Measurements from ENCODE around the gene FAM222B.

Gene FAM222B

DNA sequence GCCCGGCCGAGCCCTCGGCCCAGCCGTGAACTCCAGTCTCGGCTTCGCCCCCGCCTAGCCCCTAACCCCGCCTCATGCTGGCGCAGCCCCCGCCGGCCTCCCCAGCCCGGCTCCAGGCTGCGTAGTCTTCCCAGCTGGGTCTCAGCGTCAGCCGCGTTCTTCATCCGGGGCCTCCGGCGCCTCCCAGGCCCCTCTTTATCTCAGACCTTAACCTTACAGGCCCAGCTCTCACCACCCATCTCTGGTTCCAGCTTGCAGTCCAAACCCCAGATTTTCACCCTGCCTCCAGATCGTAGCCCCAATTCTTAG is 130.9 kb downstream of the FAM222B start, which contains the start of gene PROCA1:
PROCA1 (minus strand) TSS at position 166 of the 309 bp plus-strand sequence. CDS start 228 bp downstream, outside the sequence.
- peak within 1 kb of the TSS; percentile 66 to 81 for H3K4me3 ChIP-seq (ENCODE audit: low read depth in 1 of 2, low read length in 2 of 2)
- peaks cover 0 to 18% of the 10 kb centered on the region in 2 donors for H3K36me3 ChIP-seq (ENCODE audit: control insufficient read depth in 1 of 2, insufficient read depth in 2 of 2, low read length in 2 of 2)
- no peaks in the 10 kb centered on the region for H3K27me3 ChIP-seq (ENCODE audit: low read depth, low read length)
- H3K4me1 ChIP-seq (ENCODE audit: control insufficient read depth in 1 of 2, insufficient read depth in 2 of 2, low read length in 2 of 2), result peaks cover 3 to 34% of the 10 kb centered on the region in 2 donors
- no peaks in the 10 kb centered on the region for H3K9me3 ChIP-seq (ENCODE audit: control insufficient read depth in 1 of 2, low read length in 2 of 2)
- peak within 1 kb of the TSS; percentile 82 for H3K27ac ChIP-seq (ENCODE audit: low read length)

DNA sequence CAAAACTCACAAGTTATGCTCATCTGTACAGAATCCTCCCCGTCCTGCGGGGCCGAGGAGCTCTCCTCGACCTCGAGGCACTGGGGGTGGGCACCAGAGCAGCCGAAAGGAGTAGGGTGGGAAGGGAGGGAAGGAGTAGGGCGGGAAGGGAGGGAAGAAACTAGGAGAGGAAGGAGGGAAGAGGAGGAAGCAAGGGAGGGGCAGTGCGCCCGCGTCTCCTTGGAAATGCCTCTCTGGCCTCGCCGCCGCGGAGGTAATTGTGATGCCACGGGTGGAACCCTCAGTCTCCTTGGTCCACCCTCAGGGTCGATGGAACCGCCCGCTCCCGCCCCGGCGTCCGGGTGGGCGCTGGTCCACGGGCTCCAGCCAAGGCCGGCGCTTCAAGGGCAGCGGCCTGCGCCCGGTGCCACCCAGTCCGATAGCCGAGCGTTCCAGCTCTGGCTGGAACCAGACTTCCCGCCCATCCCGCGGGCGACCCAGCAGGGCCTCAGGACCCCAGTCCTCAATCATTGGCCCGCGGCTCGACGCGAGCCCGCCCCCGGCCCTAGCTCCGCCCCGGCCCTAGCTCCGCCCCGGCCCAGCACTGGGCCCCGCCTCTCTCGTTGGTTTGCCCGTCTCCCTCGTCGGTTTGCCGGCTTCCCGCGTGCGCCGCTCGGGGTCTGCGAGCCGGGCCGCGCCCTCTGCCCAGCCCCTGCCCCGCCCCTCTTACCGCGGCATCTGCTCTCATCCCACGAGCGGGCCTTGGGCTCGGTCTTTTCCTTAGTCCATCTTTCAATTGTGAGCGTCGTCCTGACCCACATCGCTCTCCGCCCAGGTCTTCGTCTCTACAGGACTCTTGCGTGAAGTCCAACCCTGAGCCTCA is 131.5 kb downstream of the FAM222B start:
- Histone ChIP-seq H3K4me1 (ENCODE audit: control insufficient read depth in 1 of 2, insufficient read depth in 2 of 2, low read length in 2 of 2) (peaks cover 0 to 28% of the 10 kb centered on the region in 2 donors), H3K36me3 (ENCODE audit: control insufficient read depth in 1 of 2, insufficient read depth in 2 of 2, low read length in 2 of 2) (peaks cover 0 to 18% of the 10 kb centered on the region in 2 donors), H3K27me3 (ENCODE audit: low read depth, low read length) (no peaks in the 10 kb centered on the region), H3K9me3 (ENCODE audit: control insufficient read depth in 1 of 2, low read length in 2 of 2) (no peaks in the 10 kb centered on the region), H3K4me3 (ENCODE audit: low read depth in 1 of 2, low read length in 2 of 2) (peak overlapping the region; percentile 66 to 81), H3K27ac (ENCODE audit: low read length) (peak overlapping the region; percentile 82)

DNA sequence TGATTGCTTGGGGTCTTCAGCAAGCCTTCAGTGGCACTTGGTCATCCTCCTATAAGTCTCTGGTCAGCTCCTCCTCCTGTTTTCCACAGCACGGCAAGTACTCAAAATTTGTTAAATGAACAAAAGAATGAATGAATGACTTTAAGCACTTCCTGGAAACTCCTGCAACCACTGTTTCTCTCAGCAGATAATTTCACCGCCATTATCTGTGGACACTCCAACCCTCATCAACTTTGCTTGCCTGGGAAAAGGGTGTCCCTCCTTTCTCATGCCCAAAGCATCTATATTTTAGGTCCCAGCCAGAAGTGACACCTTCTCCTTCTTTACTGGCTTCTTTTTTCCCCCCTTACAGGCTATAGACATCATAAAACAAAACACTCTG is 135.3 kb downstream of the FAM222B start:
- Histone ChIP-seq H3K27ac (ENCODE audit: low read length) (no peak overlapping the region), H3K4me3 (ENCODE audit: low read depth in 1 of 2, low read length in 2 of 2) (no peak overlapping the region)

DNA sequence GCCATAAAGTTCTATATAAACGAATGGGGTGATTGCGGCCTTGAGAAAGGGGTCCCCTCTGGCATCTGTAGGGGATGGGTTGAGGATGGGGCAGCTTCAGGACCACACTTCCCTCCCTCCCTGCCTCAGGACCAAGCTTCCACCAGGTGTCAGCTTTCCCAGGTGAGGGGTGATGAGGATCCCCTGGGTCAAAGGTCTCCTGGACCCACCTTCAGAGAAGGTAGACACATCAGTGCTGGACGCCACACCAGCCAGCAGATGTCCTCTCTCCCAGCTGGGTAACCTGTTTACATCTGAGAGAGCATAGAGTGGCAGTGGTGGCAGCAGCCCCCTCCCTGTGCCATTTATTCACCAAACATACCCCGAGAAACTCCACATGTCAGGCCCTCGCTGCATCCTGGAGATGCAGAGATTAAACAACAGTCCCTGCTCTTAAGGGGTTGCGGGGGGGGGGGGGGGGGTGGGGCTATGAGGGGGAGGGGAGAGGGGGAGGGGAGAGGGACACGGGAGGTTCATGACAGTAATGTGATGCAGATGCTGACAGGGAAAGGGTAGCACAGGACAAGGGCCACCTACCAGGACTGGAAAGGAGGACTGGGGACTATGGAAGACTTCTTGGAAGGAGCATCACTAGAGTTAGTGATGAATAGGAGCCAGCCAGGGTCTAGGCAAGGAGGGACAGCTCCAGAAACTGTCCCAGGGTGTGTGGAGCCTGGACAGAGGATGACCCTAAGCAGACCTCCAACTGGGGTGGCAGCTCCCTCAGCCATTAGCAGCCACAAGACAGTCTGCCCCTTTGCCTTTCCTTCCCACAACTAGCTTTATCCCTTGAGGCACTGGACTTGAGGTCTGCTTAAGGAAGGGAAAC is 135.9 kb downstream of the FAM222B start:
- H3K36me3 ChIP-seq (ENCODE audit: control insufficient read depth in 1 of 2, insufficient read depth in 2 of 2, low read length in 2 of 2), result peaks cover 20 to 30% of the 10 kb centered on the region in 2 donors
- H3K27ac ChIP-seq (ENCODE audit: low read length), result no peak overlapping the region

More for the DNA sequence above, 135.3 kb downstream of the FAM222B start:
- H3K9me3 ChIP-seq (ENCODE audit: control insufficient read depth in 1 of 2, low read length in 2 of 2), result no peaks in the 10 kb centered on the region
- H3K4me1 ChIP-seq (ENCODE audit: control insufficient read depth in 1 of 2, insufficient read depth in 2 of 2, low read length in 2 of 2), result peaks cover 0 to 17% of the 10 kb centered on the region in 2 donors
- H3K27me3 ChIP-seq (ENCODE audit: low read depth, low read length), result no peaks in the 10 kb centered on the region
- peaks cover 14 to 24% of the 10 kb centered on the region in 2 donors for H3K36me3 ChIP-seq (ENCODE audit: control insufficient read depth in 1 of 2, insufficient read depth in 2 of 2, low read length in 2 of 2)

More for the DNA sequence above, 135.9 kb downstream of the FAM222B start:
- Histone ChIP-seq H3K9me3 (ENCODE audit: control insufficient read depth in 1 of 2, low read length in 2 of 2) (no peaks in the 10 kb centered on the region), H3K4me3 (ENCODE audit: low read depth in 1 of 2, low read length in 2 of 2) (no peak overlapping the region), H3K27me3 (ENCODE audit: low read depth, low read length) (no peaks in the 10 kb centered on the region), H3K4me1 (ENCODE audit: control insufficient read depth in 1 of 2, insufficient read depth in 2 of 2, low read length in 2 of 2) (peaks cover 0 to 11% of the 10 kb centered on the region in 2 donors)

Measured in muscle layer of duodenum (tissue), 2 donors.